ENCODE measurements around the gene WDR53.

GRCh38 chr3:196514350-196514716 lies 54.0 kb downstream of the WDR53 start:
- TF ChIP-seq, protein P1, sequence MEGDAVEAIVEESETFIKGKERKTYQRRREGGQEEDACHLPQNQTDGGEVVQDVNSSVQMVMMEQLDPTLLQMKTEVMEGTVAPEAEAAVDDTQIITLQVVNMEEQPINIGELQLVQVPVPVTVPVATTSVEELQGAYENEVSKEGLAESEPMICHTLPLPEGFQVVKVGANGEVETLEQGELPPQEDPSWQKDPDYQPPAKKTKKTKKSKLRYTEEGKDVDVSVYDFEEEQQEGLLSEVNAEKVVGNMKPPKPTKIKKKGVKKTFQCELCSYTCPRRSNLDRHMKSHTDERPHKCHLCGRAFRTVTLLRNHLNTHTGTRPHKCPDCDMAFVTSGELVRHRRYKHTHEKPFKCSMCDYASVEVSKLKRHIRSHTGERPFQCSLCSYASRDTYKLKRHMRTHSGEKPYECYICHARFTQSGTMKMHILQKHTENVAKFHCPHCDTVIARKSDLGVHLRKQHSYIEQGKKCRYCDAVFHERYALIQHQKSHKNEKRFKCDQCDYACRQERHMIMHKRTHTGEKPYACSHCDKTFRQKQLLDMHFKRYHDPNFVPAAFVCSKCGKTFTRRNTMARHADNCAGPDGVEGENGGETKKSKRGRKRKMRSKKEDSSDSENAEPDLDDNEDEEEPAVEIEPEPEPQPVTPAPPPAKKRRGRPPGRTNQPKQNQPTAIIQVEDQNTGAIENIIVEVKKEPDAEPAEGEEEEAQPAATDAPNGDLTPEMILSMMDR (IDR thresholded peaks at IDR 0.05), result no peak
- TF ChIP-seq POLR2A (IDR thresholded peaks at IDR 0.05), result no peak
